ENCODE data around the gene LMO7. TPM values are rescaled to one million over a fixed set of nuclear protein-coding genes. Genes with fewer than 3 reads are reported as not detected.

LMO7 gene
- total and polyA plus RNA-seq, 2 of the 13 experiments (the other 11 are each of a cell fraction or from before 2014, with no cell fraction given), result 34.0 to 121 TPM

DNA sequence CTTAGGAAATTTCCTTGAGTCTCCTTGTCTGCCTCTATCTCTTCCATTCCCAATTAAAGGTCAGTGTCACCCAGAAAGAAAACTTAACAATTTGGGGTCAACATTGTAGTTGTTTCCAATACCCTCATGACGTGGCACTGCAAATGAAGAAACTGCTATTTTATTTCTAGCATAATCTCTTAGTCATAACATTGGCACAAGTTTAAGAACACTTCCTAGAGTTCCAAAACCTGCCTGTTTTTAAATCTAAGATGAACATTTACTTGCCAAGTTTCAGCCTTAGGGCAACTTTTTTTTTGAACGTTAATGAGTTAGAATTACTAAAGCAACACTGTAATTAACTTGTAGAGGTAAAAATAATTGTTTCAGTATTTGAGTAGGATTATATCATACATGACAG lies 108.0 kb downstream of the LMO7 start:
- H3K79me2 ChIP-seq (ENCODE audit: insufficient read depth, low read length), result no peaks in the 10 kb centered on the region
- TF ChIP-seq ERF (CRISPR knock-in tag; IDR thresholded peaks at IDR 0.05), result no peak
- no peak for TF ChIP-seq ZNF605 (CRISPR knock-in tag; IDR thresholded peaks at IDR 0.05)
- TF ChIP-seq REXO4 (CRISPR knock-in tag; IDR thresholded peaks at IDR 0.05; ENCODE audit: borderline replicate concordance), result no peak
- no peak for TF ChIP-seq MXD4 (CRISPR knock-in tag; IDR thresholded peaks at IDR 0.05)
- no peak for TF ChIP-seq NFIB (CRISPR knock-in tag; IDR thresholded peaks at IDR 0.05; ENCODE audit: borderline replicate concordance)
- no peak for TF ChIP-seq NCOA5 (CRISPR knock-in tag; IDR thresholded peaks at IDR 0.05)
- no peak for TF ChIP-seq CENPX (CRISPR knock-in tag; IDR thresholded peaks at IDR 0.05)
- no peak for TF ChIP-seq ZNF276 (CRISPR knock-in tag; IDR thresholded peaks at IDR 0.05; ENCODE audit: low read depth)
- TF ChIP-seq ARID2 (CRISPR knock-in tag; IDR thresholded peaks at IDR 0.05; ENCODE audit: borderline replicate concordance), result no peak
- no peak for TF ChIP-seq ZBTB3 (CRISPR knock-in tag; IDR thresholded peaks at IDR 0.05; ENCODE audit: borderline replicate concordance, low read depth)
- intact Hi-C loops (cut with micrococcal nuclease; ENCODE audit: unreplicated experiment), result no loop called here

More for the DNA sequence above, 108.0 kb downstream of the LMO7 start:
- Histone ChIP-seq H4K20me1 (ENCODE audit: insufficient read depth, low read length) (no peaks in the 10 kb centered on the region), H3K27ac (ENCODE audit: extremely low read length, insufficient read depth, low read length) (no peak overlapping the region), H3K9me3 (ENCODE audit: low read length) (no peaks in the 10 kb centered on the region), H3K36me3 (replicated peaks in 1 of 2; ENCODE audit: control insufficient read depth in 1 of 2, insufficient read depth in 2 of 2, low read length in 2 of 2) (no peaks in the 10 kb centered on the region), H3K27me3 (ENCODE audit: control insufficient read depth in 1 of 2, insufficient read depth in 2 of 2, low read length in 2 of 2) (no peaks in the 10 kb centered on the region), H2AFZ (ENCODE audit: low read length) (no peak overlapping the region), H3K4me3 (replicated peaks in 1 of 3; ENCODE audit: insufficient read depth in 1 of 3, low read depth in 2 of 3, low read length in 3 of 3) (no peak overlapping the region), H3K4me1 (ENCODE audit: insufficient read depth, low read length) (peaks cover 12% of the 10 kb centered on the region), H3K9ac (ENCODE audit: insufficient read depth, low read depth, low read length) (no peak overlapping the region), H3K4me2 (ENCODE audit: low read depth, low read length) (no peak overlapping the region)
- in situ Hi-C loops (cut with HindIII; ENCODE audit: extremely low pct_ligation_motif_present, low pct_unique_long_range_greater_than_20kb), result no loop called here
- DNase-seq (ENCODE audit: low spot score) (no peak), FAIRE-seq (no peak), ATAC-seq (no peak)
- POLR2A ChIA-PET, result no interaction called here
- WGBS (ENCODE audit: low lambda C conversion rate), result over 99% methylated on average over 2 of the region's 2 CpGs
- CTCF ChIA-PET (ENCODE audit: low intra/inter-chr PET ratio, low total read pairs), result no interaction called here
- no TSS peak for BruUV-seq (replicated peaks)

Measured in HepG2 (cell line).